Retinal pigment epithelial cell (primary cell): Measurements from ENCODE around the gene CDC14B.

Experiments used
- DNase-seq: peaks from one replicate; pipeline ENCODE4 v3.0.0-alpha.2; 2010; ENCODE audit warnings: low read depth
- H3K4me3 ChIP-seq: 2 replicates; pipeline ENCODE4 v1.5.1; 2011; ENCODE audit warnings: mild to moderate bottlenecking, low read length, control low read depth, moderate library complexity
- TF ChIP-seq, protein P1 (sequence below): conservative IDR thresholded peaks from 2 replicates; pipeline ENCODE4 v1.5.1; 2011; ENCODE audit warnings: low read depth, low read length, control low read depth, inconsistent platforms

CDC14B gene

DNA sequence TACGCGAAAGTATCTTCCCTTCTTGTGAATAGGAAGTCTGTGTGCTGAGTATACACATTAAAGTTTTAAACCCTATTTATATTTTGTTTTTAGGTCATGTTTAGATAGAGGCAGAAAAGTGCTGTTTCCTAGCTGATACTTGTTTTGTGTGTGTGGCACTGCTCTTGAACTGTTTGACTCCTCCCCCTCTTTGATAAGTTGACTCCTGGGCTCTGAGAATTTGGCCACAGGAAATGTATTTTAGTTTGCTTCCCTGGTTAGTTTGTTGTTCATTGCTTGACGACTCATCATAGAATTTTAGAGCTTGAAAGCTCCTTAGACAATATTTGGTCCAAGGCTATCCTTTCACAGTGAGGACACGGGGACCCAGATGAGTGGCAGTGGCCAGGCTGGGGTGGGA lies 2.0 kb upstream of the CDC14B start:
- no peak overlapping the region for H3K4me3 ChIP-seq
- TF ChIP-seq, protein P1, sequence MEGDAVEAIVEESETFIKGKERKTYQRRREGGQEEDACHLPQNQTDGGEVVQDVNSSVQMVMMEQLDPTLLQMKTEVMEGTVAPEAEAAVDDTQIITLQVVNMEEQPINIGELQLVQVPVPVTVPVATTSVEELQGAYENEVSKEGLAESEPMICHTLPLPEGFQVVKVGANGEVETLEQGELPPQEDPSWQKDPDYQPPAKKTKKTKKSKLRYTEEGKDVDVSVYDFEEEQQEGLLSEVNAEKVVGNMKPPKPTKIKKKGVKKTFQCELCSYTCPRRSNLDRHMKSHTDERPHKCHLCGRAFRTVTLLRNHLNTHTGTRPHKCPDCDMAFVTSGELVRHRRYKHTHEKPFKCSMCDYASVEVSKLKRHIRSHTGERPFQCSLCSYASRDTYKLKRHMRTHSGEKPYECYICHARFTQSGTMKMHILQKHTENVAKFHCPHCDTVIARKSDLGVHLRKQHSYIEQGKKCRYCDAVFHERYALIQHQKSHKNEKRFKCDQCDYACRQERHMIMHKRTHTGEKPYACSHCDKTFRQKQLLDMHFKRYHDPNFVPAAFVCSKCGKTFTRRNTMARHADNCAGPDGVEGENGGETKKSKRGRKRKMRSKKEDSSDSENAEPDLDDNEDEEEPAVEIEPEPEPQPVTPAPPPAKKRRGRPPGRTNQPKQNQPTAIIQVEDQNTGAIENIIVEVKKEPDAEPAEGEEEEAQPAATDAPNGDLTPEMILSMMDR = no peak
- no peak for DNase-seq

DNA sequence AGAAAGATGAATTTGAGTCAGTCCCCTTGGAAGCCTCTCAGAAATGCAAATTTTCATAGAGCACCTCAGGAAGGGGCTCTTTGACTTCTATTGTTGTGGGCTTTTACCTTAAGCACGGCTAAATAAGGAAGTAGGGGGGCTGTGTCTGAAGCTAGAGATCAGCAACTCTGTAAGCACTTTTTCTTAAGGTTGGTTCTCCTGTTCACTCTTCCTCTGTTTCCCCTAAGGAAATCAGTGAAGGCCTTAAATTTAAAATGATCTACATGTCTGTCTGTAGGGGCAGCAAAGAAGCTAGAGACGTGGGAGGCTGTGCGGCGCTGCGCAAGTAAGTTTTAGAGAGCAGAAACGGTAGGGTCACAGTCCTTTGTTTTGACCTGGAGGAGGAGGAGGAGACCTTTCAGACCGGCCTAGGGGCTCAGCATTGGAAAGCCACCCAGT lies 1.2 kb upstream of the CDC14B start:
- H3K4me3 ChIP-seq = no peak overlapping the region
- TF ChIP-seq, protein P1 = no peak
- no peak for DNase-seq

DNA sequence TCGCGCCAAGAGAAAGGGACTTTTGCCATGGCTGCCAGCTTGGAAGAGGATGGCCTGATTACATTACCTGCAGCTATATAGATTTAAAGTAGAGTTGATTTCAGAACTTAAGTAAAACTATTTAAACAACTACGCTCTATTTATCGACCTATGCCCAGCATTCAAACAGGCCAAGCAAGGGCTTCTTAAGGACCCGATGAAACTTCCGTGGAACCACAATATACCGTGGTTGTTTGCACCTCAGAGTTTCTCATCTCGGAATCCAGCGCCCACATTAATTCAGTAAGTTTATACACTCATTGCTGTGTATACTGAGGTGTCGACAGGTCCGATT lies 505 bp upstream of the CDC14B start:
- TF ChIP-seq, protein P1 = no peak
- peak overlapping the region; percentile 65 for H3K4me3 ChIP-seq
- DNase-seq = no peak

DNA sequence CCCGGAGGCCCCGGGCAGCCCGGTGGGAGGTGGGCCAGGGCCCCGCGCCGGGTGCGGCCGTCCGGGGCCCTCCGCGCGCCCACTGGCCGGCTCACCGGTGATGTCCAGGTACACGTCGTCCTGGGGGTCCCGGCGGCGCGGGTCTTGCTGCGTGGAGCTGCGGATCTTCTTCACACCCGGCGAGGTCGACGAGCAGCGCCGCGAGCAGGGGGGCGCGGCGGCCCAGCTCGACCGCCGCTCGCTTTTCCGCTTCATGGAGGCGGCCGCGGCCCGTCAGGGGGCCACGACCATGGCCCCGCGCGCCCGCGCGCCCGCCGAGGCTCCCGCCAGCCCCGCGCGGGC lies 548 bp downstream of the CDC14B start:
- TF ChIP-seq, protein P1 = no peak
- peak overlapping the region; percentile 66 for H3K4me3 ChIP-seq
- no peak for DNase-seq

DNA sequence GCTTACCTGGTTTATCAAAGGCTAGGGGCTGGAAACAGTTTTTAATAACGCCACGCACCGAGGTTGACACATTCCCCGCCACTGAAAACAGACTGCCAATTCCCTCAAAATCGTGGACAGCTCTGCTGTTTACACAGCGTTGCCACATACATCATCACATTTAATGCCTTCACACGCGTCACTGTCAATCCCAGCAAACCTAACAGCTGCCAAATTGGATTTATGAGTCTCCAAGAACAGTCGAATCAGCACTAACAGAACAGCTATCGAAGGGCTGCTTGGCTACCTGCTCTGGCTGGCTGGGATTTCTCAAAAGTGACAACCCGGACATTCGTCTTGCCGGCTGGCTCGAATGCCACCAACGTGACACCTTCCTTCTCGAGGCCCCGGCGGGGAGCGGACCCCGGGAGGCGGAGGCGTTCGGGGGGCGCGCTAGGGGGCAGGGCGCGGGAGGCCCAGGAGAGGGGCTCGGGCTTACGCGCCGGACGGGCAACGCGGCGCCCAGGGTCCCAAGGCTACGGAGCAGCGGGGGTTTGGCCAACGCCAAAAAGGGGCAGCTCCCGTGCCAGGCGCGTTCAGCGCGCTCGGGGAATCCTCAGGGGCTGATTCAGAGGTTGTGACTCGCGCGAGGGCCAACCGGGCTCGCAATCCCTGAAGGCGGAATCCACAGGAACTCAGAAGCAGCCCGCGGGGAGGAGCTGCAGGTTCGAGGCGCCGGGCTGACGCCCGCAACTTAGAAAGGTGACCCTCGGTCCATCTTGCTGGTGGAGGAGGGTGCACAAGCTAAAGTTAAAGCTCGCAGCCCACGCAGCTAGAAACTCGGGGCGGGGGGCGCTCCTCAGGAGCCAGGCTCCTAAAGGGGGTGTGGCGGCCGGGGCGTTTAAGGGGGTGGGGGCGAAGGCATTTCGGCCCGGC lies 1.2 kb downstream of the CDC14B start:
- peak overlapping the region; percentile 66 for H3K4me3 ChIP-seq
- TF ChIP-seq, protein P1 = no peak
- DNase-seq = peak; percentile 72

DNA sequence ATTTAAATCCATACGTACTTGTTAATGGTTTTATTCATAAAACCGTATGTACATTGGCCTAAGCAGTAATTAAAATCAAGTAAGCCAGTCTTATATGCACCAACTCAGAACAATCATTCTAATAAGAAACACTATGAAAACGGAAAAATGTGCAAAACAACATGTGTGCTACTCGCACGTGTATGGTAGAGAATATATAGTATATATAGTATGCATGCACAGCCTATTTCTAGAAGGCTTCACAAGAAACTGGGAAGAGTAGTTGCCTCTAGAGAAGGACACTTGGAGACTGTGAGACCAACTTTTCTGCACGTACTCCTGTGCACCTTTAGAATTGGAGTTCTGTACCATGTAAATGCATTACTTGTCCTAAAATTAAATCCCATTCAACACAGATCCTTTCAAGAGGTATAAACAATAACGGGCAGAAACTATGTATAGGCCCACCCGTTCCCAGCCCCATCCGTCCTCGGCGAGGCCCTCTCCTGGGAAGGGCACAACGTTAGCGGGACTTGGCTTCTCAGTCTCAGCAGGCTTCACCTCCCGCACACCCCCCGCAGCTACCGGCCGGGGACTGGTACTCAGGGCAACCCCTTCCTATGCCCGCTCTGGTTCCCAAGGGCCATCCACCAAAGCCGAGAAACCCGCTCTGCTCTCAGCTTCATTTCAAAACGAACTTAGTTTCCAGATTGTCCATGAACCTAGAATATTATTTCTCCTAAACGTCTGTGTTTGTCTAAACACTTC lies 2.0 kb downstream of the CDC14B start:
- peak overlapping the region; percentile 66 for H3K4me3 ChIP-seq
- TF ChIP-seq, protein P1 = no peak
- no peak for DNase-seq
